ENCODE data around the gene RNU6-9. TPM values are rescaled to one million over a fixed set of nuclear protein-coding genes. Genes with fewer than 3 reads are reported as not detected.

RNU6-9 gene
- total RNA-seq, 6 experiments from 2014 or later: not detected

DNA sequence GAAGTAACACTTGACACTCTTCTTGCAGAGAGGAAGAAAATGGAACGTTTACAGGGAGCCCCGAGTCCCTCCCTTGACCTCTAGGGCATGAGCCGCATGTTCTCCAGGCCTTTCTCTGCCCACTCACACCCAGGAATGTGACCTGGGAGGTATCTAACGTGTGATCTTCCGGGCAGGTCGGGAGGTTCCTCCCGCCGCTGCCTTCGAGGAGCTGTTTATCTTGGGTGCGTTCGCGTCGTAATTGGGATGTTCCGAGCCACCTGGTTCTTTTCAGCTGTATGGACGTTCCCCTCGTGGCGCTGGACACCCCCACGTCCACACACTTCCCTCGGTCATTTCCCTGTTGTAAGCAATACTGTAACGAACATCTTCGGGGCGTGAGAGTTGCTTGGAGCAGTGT is 46.2 kb downstream of the RNU6-9 start:
- H3K9me3 ChIP-seq: no peaks in the 10 kb centered on the region
- H3K36me3 ChIP-seq: no peaks in the 10 kb centered on the region
- DNase-seq (no peak), ATAC-seq (no peak)
- no peak overlapping the region for H3K27ac ChIP-seq
- intact Hi-C loops (cut with DNase I): no loop called here
- WGBS (ENCODE audit: insufficient coverage, low coverage, low lambda C conversion rate, missing lambda C conversion rate): 86% methylated on average over 19 of the region's 22 CpGs
- no peak overlapping the region for H3K4me3 ChIP-seq
- peaks cover 2 to 32% (median 20%) of the 10 kb centered on the region in 4 donors for H3K4me1 ChIP-seq
- H3K27me3 ChIP-seq: no peaks in the 10 kb centered on the region
- TF ChIP-seq, protein P1, sequence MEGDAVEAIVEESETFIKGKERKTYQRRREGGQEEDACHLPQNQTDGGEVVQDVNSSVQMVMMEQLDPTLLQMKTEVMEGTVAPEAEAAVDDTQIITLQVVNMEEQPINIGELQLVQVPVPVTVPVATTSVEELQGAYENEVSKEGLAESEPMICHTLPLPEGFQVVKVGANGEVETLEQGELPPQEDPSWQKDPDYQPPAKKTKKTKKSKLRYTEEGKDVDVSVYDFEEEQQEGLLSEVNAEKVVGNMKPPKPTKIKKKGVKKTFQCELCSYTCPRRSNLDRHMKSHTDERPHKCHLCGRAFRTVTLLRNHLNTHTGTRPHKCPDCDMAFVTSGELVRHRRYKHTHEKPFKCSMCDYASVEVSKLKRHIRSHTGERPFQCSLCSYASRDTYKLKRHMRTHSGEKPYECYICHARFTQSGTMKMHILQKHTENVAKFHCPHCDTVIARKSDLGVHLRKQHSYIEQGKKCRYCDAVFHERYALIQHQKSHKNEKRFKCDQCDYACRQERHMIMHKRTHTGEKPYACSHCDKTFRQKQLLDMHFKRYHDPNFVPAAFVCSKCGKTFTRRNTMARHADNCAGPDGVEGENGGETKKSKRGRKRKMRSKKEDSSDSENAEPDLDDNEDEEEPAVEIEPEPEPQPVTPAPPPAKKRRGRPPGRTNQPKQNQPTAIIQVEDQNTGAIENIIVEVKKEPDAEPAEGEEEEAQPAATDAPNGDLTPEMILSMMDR (IDR thresholded peaks at IDR 0.05): no peak
- no peak for TF ChIP-seq POLR2A (IDR thresholded peaks at IDR 0.05)

DNA sequence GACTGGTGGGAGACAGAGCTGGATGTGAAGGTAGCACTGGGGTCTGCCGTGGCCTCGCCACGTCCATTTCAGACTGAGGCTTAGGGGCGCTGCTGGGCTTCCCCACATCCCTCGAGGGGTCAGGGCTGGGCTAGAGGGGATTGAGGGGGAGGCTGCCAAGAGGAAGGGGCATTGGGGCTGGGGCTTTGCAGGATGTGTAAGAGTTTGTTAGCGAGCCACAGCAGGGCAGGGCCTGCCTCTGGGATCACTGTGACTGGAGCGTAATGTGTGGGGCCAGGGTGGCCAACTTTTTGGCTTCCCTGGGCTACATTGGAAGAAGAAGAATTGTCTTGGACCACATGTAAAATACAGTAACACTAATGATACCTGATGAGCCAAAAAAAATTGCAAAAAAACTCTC is 46.6 kb downstream of the RNU6-9 start:
- Histone ChIP-seq H3K27me3 (no peaks in the 10 kb centered on the region), H3K27ac (peak overlapping the region in 1 of 3 donors; percentile 72), H3K9me3 (no peaks in the 10 kb centered on the region), H3K4me1 (peaks cover 2 to 28% (median 16%) of the 10 kb centered on the region in 4 donors), H3K4me3 (no peak overlapping the region), H3K36me3 (no peaks in the 10 kb centered on the region)
- intact Hi-C loops (cut with DNase I): loop anchor here in 1 of 2 donors (5.0 kb wide), 1 partner anchor 37 kb away; no protein-coding TSS in a partner anchor
- TF ChIP-seq POLR2A (IDR thresholded peaks at IDR 0.05): no peak
- TF ChIP-seq, protein P1 (IDR thresholded peaks at IDR 0.05): no peak
- WGBS (ENCODE audit: insufficient coverage, low coverage, low lambda C conversion rate, missing lambda C conversion rate): 86% methylated on average over 3 of the region's 7 CpGs
- no peak for DNase-seq
- no peak for ATAC-seq

DNA sequence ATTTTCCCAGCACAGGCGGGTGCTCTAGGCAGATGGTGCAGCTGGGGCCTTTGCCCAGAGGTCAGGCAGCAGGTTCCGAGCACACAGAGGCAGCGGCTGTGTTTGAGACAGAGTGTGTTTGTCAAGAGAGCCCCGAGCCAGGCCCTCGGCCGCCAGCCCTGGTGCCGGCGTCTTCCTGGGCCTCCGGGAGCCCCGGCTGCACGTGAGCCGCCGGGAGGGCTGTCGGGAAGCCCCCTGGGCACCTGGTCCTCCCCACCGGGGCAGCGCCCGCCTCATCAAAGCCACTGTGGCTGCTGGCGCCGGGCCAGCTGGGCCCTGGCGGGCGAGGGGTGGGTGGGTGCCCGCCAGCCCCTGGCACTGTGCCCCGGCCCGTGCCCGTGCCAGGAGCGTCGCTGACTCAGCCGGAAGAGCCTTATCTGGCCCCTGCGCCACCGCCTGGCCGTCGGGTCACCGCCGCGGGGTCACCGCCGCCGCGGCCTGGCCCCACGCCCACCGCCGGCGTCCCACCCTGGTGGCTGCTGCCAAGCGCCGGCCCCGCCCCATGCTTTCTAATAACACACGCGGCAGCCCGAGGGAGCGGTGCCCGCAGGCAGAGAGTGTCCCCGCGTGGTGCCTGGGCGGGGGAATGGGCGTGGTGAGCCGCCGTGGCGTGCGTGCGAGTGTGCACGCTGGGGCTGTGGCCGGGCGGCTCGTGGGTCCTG is 47.5 kb downstream of the RNU6-9 start:
- H3K9me3 ChIP-seq: no peaks in the 10 kb centered on the region
- H3K36me3 ChIP-seq: no peaks in the 10 kb centered on the region
- peak overlapping the region; percentile 20 to 37 (median 23) for H3K4me3 ChIP-seq
- intact Hi-C loops (cut with DNase I): loop anchor here in 1 of 2 donors (5.0 kb wide), 1 partner anchor 37 kb away; no protein-coding TSS in a partner anchor
- peak overlapping the region in 2 of 3 donors; percentile 39 to 72 for H3K27ac ChIP-seq
- H3K4me1 ChIP-seq: peaks cover 2 to 20% (median 12%) of the 10 kb centered on the region in 4 donors
- no peaks in the 10 kb centered on the region for H3K27me3 ChIP-seq
- peak; percentile 85 to 93 (median 90) for ATAC-seq
- peak; percentile 88 to 94 (median 94) for DNase-seq
- TF ChIP-seq, protein P1 (IDR thresholded peaks at IDR 0.05): peak in 1 of 4 donors; percentile 11
- no peak for TF ChIP-seq POLR2A (IDR thresholded peaks at IDR 0.05)
- no CpG with 5 or more reads among the region's 64 CpGs for WGBS (ENCODE audit: insufficient coverage, low coverage, low lambda C conversion rate, missing lambda C conversion rate)

DNA sequence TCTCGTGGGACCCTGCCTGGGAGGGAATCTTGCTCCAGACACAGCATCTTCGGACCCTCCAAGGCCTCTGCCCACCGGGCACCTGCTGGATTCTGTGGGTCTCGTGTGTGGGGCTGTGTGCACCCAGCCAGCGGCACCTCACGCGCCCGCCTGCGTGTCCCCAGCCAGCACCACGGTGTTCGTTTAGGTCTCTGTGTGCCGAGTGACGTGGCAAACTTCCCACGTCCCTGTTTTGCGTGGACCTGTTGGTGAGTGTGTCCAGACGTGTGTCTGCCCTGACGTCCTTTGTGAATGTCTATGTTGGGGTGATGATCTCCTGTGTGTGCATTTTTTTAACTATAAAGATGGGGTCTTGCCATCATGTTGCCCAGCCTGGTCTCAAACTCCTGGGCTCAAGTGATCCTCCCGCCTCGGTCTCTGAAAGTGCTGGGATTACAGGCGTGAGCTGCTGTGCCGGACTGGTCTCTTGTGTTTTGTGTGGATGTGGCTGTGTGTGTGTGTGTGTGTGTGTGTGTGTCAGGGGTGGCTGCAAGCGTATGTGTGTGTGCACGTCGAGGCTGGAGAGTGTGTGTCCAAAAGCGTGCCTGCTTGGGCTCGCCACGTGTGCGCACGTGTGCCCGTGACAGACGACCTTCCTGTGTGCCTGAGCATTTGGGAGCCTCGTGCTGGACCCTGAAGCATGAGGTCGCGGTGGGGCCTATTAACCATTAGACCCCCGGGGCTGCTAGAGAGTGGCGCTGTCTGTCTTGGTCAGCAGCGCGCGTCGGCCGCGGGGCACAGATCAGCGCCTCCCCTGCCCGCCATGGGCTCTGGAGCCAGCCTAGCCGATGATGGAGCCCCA is 48.2 kb downstream of the RNU6-9 start:
- Histone ChIP-seq H3K4me3 (peak overlapping the region; percentile 20 to 37 (median 23)), H3K36me3 (no peaks in the 10 kb centered on the region), H3K9me3 (no peaks in the 10 kb centered on the region), H3K4me1 (peaks cover 2 to 20% (median 12%) of the 10 kb centered on the region in 4 donors), H3K27ac (peak overlapping the region in 1 of 3 donors; percentile 72), H3K27me3 (no peaks in the 10 kb centered on the region)
- no peak for TF ChIP-seq POLR2A (IDR thresholded peaks at IDR 0.05)
- TF ChIP-seq, protein P1 (IDR thresholded peaks at IDR 0.05): no peak
- intact Hi-C loops (cut with DNase I): loop anchor here in 1 of 2 donors (5.0 kb wide), 1 partner anchor 36 kb away; no protein-coding TSS in a partner anchor
- ATAC-seq (no peak), DNase-seq (no peak)
- 100% methylated on average over 1 of the region's 45 CpGs for WGBS (ENCODE audit: insufficient coverage, low coverage, low lambda C conversion rate, missing lambda C conversion rate)
